GM11168 (cell line): ENCODE data around the gene ENDOG.

ENCODE experiments used
- in situ Hi-C: fragments of 300-500 bp; cut with MboI; formaldehyde crosslinking; loops from one replicate; pipeline ENCODE4 v1.12.0; 2022; ENCODE audit warnings: low sequenced_read_pairs; ENCODE audit not compliant: unreplicated experiment

ENDOG gene

DNA sequence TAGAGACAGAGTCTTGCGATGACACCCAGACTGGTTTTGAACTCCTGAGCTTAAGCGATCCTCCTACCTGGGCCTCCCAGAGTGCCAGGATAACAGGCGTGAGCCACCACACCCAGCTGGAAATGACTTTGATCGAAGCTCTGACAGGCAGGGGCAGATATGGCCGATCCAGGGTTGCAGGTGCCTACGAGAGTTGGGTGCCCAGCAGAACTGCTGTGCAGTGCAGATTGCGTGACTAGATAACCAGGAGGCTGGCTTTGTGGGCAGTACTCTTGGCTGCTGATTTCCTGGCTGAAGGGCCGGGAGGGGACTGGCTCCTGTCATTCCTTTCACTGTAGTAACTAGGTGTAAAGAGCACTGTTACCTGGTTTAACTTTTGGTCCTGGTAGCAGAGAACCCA, 19.4 kb upstream of the ENDOG start:
- in situ Hi-C loops, result no loop called here

DNA sequence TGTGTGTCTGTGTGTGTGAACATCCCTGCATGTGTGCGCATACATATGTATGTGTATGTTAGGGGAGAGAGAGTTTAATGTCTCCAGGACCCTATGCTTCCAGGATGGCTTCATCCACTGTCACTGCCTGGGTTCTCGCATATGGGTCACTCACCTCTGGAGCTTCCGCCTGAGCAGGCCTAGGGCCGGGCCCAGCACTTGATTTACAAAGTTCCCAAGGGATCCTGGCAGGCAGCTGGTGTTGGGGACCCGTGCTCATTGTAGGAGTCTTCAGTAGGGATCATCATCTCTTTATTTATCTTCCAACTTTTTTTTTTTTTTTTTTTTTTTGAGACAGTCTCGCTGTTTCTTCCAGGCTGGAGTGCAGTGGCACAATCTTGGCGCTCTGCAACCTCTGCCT, 18.2 kb upstream of the ENDOG start:
- in situ Hi-C loops, result no loop called here

GRCh38 chr9:128802482-128802881, 15.8 kb upstream of the ENDOG start:
- in situ Hi-C loops, result no loop called here

- in situ Hi-C loops, result no loop called here
Measured at GRCh38 chr9:128805661-128806060, 12.6 kb upstream of the ENDOG start.

GRCh38 chr9:128807827-128808226, 10.5 kb upstream of the ENDOG start:
- in situ Hi-C loops, result no loop called here

DNA sequence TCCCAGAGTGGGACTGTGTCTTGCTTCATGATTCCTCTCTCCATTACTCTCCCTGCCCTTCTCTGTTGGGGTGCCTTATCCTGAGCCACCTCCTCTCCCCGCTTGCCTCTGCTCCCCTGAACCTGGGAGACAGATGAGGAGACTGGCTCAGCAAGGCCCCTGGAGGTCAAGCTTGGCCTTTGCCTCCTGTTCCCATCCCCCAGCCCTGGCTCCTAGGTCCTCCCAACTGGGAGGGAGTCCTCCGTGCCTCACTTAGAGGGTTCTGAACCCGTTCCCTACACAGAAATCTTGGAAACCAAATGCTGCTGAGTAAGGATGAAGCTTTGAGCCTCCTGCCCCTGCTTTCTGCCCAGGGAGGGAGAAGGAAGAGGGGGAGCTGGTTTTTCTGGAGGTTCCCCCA, 9.8 kb upstream of the ENDOG start:
- in situ Hi-C loops, result no loop called here

- in situ Hi-C loops, result no loop called here
Measured at GRCh38 chr9:128809036-128809599, 9.2 kb upstream of the ENDOG start.

GRCh38 chr9:128809831-128810230, 8.5 kb upstream of the ENDOG start:
- in situ Hi-C loops, result no loop called here

GRCh38 chr9:128810873-128811272, 7.4 kb upstream of the ENDOG start:
- in situ Hi-C loops, result no loop called here

GRCh38 chr9:128818839-128819715, 777 bp downstream of the ENDOG start:
- in situ Hi-C loops, result no loop called here

GRCh38 chr9:128819716-128820664, 1.7 kb downstream of the ENDOG start:
- in situ Hi-C loops, result no loop called here

DNA sequence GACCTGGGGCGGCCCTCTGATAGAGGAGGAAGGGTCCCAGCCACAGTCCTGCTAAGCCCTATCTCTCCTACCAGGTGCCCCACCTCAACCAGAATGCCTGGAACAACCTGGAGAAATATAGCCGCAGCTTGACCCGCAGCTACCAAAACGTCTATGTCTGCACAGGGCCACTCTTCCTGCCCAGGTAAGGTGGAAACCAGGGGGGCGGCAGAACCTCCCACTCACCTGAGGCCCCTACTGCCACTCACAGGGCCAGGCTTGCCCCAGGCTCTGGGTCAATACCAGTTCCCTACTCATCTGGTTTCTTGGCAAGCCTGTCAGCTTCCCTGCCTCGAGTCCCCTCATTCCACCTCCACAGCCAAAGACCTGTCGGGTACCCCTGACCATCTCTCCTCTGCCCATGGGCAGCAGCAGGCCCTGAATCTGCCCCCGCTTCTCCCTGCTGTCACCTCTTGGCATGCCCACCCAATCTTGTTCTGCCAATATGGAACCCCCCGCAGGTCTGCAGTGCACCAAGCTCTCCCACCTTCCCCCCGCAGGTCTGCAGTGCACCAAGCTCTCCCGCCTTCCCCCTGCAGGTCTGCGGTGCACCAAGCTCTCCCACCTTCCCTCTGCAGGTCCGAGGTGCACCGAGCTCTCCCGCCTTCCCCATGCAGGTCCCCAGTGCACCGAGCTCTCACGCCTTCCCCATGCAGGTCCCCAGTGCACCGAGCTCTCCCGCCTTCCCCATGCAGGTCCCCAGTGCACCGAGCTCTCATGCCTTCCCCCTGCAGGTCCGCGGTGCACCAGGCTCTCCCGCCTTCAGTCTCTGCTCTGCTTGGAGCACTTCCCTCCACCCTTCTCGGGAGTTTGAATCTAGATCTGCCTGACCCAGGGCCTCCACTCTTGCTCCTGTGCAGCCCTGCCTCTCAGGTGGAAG, 2.6 kb downstream of the ENDOG start:
- in situ Hi-C loops, result no loop called here

- in situ Hi-C loops, result no loop called here
Measured at GRCh38 chr9:128821584-128822406, 3.5 kb downstream of the ENDOG start.

GRCh38 chr9:128822407-128823042, 4.2 kb downstream of the ENDOG start:
- in situ Hi-C loops, result no loop called here

GRCh38 chr9:128823362-128823902, 5.1 kb downstream of the ENDOG start:
- in situ Hi-C loops, result no loop called here

- in situ Hi-C loops, result no loop called here
Measured at GRCh38 chr9:128823903-128824406, 5.7 kb downstream of the ENDOG start.

DNA sequence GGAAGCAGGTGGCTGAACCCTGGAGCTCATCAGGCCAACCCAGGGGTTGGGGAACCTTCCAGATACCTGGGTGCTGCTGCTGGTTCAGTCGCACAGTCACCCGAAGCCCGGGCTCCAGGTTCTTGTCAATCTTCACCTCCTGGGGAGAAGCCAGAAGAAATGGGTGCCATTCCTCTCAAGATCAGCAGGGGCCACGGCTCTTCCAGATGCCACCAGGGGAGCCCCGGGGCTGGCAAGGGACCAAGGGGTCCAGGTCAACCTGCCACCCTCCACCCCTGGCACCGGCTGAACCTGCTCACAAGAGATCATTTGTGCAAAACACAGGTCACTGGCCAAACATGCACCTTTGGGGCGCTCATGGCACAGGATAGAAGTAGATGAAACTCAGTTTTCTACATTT, 6.6 kb downstream of the ENDOG start:
- in situ Hi-C loops, result no loop called here
